H1 (cell line): ENCODE measurements around the gene GNG13. TPM values are rescaled to one million over a fixed set of nuclear protein-coding genes. Genes with fewer than 3 reads are reported as not detected.

Experiments used
- ATF2 ChIP-seq: IDR thresholded peaks from 2 replicates; pipeline ENCODE4 v1.6.1; 2012; ENCODE audit warnings: low read length, inconsistent platforms
- SIN3A ChIP-seq, 2 experiments: IDR thresholded peaks in 1 of 2; conservative IDR thresholded peaks in 1 of 2; 2 replicates each; pipeline ENCODE4 v1.6.1; 2011 to 2012; ENCODE audit warnings: low read length in 2 of 2, improper control_type of control experiment in 1 of 2, low read depth in 1 of 2, mild to moderate bottlenecking in 1 of 2
- polyA plus RNA-seq, 7 experiments: library from polyadenylated mRNA; depleted of rRNA in 3 of 7; stranded (reverse) in 5 of 7; unstranded in 2 of 7; fragments of >200 nt in 5 of 7; fragments of 200-250 nt in 2 of 7; gene quantifications; 1 replicate in 5 of 7; 2 replicates in 1 of 7; 4 replicates in 1 of 7; pipeline versions ENCODE4 v1.2.1 to v1.2.3, GENCODE V29; 2011 to 2013; ENCODE audit warnings: missing spikeins in 2 of 7, mixed read lengths in 2 of 7
- total RNA-seq: library from RNA; stranded (reverse); fragmentation: NEBNext Ultra II Directional; extraction: Animal tissue kit (Norgen Biotek cat#: 25700); gene quantifications from 2 replicates; pipeline ENCODE4 v1.2.1, GENCODE V29; 2021

GNG13 gene
- total and polyA plus RNA-seq, 2 of the 8 experiments (the other 6 are each of a cell fraction or from before 2014, with no cell fraction given), result not detected

GRCh38 chr16:843771-844170, 43.2 kb upstream of the GNG13 start (continued):
- TF ChIP-seq SIN3A (conservative IDR thresholded peaks at IDR 0.05 in 1 of 2, IDR thresholded peaks at IDR 0.05 in 1 of 2; ENCODE audit: low read depth in 1 of 2, low read length in 2 of 2) (no peak), ATF2 (no peak)
